Activated T-cell treated with anti-CD3 and anti-CD28 coated beads for 4 hours (primary cell): ENCODE results near the gene RHOF.

ENCODE experiments used
- DNase-seq: peaks from one replicate; pipeline ENCODE4 v3.0.0-alpha.2; 2020

RHOF gene

DNA sequence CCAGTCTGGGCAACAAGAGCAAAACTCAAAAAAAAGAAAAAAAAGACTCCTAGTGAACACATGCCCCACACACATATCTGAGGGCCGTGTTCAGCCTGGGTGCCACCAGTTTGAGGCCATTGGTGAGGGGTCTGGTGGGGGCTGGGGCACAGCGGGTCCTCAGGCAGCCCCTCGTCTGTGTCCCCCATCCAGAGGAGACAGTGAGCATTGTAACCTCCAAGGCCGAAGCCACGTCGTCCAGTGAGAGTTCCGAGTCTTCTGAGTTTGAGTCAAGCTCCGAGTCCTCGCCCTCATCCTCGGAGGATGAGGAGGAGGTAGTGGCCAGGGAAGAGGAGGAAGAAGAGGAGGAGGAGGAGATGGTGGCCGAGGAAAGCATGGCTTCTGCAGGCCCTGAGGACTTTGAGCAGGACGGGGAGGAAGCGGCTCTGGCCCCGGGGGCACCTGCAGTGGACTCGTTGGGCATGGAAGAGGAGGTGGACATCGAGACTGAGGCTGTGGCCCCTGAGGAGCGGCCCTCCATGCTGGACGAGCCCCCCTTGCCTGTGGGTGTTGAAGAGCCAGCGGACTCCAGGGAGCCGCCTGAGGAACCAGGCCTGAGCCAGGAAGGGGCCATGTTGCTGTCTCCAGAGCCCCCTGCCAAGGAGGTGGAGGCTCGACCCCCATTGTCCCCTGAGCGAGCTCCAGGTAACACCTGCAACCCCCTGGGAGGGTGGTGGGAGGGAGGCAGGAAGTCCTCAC is 25.9 kb upstream of the RHOF start:
- DNase-seq = no peak

DNA sequence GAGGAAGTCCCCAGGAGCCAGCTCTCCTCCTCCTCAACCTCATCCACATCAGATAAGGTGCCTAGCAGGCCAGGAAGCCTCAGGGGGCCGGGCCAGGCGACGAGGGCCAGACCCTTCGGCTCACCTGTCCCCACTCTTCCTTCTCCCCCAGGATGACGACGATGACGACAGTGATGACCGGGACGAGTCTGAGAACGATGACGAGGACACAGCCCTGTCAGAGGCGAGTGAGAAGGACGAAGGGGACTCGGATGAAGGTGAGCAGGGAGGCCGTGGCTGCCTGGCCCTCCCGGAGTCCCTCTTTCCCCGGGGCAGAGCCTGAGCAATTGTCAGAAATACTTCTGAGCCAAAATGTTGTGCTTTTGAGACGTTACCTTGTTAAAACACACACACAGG is 24.2 kb upstream of the RHOF start:
- no peak for DNase-seq

DNA sequence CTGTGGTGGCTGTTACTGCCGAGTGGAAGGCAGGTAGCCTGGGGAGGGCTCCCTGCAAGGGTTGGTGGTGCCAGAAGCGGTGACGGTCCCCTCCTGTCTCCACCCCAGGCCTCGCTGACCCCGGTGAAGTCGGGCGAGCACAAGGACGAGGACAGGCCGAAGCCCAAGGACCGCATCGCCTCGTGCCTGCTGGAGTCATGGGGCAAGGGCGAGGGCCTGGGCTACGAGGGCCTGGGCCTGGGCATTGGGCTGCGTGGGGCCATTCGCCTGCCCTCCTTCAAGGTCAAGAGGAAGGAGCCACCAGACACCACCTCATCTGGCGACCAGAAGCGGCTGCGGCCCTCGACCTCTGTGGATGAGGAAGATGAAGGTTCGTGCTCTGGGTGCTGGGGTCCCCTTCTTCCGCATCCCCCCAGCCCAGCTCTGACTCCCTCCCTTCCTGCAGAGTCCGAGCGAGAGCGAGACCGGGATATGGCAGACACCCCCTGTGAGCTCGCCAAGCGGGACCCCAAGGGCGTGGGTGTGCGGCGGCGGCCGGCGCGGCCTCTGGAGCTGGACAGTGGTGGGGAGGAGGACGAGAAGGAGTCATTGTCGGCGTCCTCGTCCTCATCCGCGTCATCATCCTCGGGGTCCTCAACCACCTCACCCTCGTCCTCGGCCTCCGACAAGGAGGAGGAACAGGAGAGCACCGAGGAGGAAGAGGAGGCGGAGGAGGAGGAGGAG is 23.6 kb upstream of the RHOF start:
- no peak for DNase-seq

DNA sequence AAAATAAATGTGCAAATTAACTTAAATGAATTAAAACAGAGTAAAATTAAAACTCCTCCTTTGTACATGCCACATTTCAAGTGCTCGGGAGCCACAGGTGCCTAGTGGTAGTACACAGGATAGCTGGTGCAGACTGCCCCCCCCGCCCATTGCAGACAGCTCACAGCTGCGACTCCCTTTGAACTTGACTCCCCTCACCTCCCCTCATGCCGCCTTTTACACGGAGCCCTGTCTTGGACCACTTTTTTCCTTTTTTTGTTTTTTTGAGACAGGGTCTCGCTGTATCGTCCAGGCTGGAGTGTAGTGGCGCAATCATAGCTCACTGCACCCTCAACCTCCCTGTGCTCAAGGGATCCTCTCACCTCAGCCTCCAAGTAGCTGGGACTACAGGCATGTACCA is 21.8 kb upstream of the RHOF start:
- no peak for DNase-seq

DNA sequence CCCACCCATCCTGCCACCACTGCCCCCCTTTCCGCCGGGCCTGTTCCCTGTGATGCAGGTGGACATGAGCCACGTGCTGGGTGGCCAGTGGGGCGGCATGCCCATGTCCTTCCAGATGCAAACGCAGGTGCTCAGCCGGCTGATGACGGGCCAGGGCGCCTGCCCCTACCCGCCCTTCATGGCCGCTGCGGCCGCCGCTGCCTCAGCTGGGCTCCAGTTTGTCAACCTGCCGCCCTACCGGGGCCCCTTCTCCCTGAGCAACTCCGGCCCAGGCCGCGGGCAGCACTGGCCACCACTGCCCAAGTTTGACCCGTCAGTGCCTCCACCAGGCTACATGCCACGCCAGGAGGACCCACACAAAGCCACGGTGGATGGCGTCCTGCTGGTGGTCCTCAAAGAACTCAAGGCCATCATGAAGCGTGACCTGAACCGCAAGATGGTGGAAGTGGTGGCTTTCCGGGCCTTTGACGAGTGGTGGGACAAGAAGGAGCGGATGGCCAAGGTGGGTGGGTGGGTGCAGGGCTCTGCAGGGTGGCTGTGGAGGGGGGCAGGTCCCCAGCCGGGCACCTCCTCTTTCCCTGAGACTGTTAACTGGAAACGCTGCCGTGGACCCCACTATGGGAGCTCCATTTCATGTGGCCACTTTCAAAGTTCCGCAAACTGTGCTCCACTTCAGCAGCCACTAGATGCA is 21.1 kb upstream of the RHOF start:
- no peak for DNase-seq

DNA sequence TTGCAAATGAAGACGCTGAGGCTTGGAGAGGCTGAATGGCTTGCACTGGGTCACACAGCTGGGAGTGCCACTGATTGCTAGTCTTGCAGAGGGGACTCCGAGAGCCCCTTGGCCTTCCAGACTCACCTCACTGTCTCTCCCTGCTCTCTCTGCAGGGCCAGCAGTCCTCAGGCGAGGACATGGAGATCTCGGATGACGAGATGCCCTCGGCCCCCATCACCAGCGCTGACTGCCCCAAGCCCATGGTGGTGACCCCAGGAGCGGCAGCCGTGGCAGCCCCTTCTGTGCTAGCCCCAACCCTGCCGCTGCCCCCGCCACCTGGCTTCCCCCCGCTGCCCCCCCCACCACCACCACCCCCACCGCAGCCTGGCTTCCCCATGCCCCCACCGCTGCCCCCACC is 20.5 kb upstream of the RHOF start:
- no peak for DNase-seq

DNA sequence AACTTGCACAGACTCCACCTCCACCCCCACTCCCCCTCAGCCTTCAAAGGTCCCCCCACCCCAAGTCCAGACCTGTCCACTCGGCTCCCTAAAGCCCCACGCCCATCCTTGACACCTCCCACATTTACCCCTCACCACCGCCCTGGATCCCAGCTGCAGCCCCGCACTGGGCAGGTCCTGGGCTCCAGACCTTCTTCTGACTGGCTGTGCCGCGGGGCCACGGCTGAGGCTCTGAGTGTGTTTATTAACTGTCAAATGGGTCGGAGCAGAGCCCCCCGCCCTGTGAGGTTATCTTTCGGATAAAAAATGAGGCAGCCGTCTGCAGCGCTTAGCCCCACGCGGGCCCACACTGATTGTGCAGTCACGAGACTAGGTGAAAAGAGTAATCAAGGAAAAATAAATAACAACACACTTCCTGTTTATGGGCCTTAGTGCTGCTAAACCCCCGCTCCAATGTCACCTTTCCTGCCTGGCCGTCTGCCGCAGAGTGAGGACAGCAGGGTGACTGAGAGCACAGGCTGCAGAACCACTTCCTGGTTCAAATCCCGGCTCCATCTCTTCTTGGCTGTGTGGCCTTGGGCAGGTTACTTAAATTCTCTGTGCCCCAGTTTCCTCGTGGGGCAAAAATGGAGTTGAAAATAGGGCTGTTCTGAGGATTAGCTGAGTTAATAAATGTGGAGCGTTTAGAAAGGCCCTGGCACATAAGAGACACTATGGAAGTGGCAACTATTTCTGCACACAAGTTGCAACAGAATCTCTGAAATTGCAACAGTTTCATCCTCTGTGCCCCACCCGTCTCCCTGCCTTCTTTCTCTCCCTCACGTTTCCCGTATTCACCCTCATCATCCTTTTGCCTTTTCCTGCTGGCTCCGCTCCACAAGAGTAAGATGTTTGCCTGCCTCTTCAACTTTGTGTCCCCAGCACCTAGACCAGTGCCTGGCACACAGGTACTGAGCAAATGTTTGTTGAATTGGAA is 19.7 kb upstream of the RHOF start:
- DNase-seq = no peak

DNA sequence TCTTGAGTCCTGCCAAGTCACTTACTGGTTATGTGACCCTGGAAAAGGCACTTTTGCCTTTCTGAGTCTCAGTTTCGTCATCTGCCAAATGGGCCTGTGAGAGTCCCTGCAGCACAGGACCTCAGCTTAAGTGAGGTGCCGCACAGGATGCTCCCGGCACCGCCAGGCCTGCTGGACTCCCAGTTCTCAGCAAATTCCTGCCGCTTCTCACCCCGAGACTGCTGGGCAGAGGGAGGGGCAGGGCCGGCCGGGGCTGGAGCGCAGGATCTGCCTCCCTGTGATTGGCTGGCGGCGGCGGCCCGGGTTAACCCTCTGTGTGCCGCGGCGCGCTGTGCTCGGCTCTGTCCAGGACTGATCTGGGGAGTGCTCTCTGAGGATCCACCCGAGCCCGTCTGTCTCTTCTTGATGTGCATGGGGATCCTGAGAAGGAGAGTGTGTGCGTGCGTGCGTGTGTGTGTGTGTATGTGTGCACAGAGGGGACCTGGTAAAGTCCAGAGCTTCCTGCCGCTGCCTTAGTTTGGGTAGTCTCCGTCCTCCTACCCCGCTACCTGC is 18.9 kb upstream of the RHOF start:
- no peak for DNase-seq

DNA sequence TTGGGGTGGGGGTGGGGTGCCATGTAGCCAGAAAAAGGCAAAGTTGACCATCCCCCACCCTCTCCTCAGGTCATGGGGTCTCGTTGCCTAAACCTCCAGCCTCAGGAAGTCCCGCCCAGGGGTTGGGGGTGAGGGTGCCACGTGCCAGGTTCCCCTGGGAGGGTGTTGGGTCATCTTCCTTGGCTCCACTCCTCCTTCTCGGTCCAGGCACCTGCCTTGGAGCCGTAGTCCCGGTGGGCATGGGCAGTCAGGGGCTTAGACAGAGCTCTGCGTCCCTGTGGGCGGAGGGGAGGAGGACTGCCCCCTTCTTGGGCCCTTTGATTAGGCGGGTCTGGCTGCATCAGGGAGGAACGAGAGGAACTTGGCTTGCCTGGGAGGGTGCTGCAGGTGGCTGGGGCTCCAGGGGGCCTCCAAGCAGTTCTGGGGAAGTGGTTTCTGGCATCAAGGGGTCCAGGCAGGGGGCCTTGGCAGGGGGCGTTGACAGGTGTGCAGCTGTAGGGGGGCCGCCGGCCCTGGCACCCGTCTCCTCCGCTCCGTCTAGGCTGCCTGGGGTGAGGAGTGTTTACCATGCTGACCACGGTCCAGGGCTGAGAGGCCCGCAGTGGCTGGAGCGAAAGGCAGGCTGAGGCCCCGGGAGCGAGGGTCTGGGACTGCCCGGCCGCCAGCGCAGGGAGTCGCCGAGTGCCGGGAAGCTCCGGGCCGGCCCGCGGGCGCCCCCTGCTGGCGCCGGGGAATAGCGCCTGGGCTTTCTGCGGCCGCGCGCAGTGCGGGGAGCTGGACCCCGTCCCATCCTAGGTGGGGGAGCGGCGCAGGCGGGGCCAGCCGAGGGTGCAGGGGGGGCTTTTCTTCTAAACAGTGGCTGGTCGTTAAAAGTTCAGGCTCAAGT is 18.2 kb upstream of the RHOF start:
- peak; percentile 60 for DNase-seq

DNA sequence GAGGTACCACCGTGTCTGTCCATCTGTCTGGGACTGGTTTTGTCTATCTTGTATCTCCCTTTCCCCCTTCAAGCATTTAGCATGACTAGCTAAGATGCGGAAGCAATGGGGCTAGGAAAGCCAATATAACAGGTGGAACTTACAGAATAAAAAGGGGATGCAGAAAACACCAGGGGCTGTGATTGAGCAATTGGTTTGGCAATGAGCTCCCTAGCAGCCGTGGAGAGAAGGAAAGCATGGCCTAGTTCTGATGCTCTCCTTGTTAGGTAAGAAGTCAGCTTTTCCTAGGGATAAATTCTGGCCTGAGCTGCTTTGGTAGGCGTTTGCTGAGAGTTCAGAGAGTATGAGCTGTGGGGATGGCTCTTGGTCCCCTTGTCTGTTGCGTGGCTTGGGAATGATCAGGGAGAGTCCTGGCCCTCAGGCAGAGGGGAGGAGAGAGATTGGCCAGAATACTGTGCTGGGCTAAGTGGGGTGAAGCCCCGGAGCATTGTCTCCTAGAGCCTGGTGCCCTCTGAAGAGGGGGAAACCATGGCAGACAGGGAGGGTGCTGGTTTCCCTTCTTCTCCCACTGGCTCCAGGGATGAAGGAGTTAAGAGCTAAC is 17.4 kb upstream of the RHOF start:
- DNase-seq = no peak

DNA sequence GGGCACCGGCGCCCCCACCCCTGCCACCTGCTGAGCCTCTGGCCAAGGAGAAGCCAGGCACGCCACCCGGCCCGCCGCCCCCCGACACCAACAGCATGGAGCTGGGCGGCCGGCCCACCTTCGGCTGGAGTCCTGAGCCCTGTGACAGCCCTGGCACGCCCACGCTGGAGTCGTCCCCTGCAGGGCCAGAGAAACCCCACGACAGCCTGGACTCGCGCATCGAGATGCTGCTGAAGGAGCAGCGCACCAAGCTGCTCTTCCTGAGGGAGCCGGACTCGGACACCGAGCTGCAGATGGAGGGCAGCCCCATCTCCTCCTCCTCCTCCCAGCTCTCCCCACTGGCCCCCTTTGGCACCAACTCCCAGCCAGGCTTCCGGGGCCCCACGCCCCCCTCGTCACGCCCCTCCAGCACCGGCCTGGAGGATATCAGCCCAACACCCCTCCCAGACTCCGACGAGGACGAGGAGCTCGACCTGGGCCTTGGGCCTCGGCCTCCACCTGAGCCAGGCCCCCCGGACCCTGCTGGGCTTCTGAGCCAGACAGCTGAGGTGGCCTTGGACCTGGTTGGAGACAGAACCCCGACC is 16.8 kb upstream of the RHOF start:
- no peak for DNase-seq

DNA sequence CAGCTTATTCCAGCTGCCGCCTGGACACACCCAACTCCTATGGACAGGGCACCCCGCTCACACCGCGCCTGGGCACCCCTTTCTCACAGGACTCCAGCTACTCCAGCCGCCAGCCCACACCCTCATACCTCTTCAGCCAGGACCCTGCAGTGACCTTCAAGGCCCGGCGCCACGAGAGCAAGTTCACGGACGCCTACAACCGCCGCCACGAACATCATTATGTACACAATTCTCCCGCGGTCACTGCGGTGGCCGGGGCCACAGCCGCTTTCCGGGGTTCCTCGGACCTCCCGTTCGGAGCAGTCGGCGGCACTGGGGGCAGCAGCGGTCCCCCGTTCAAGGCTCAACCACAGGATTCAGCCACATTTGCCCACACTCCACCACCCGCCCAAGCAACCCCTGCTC is 16.2 kb upstream of the RHOF start:
- DNase-seq = no peak

DNA sequence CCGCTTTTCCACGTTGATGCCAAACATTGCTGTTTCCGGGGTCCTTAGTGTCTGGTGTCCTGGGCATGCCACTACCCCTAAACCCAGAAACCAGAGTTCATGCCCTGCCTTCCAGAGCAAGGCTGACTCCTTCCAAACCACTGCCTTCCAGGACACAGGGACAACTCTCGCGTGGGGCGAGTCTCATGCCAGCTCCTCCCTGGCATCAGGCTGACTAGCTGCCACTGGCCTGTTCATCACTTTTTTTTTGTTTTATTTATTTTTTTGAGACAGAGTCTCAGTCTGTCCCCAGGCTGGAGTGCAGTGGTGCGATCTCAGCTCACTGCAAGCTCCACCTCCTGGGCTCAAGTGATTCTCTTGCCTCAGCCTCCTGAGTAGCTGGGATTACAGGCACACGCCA is 15.1 kb upstream of the RHOF start:
- no peak for DNase-seq

DNA sequence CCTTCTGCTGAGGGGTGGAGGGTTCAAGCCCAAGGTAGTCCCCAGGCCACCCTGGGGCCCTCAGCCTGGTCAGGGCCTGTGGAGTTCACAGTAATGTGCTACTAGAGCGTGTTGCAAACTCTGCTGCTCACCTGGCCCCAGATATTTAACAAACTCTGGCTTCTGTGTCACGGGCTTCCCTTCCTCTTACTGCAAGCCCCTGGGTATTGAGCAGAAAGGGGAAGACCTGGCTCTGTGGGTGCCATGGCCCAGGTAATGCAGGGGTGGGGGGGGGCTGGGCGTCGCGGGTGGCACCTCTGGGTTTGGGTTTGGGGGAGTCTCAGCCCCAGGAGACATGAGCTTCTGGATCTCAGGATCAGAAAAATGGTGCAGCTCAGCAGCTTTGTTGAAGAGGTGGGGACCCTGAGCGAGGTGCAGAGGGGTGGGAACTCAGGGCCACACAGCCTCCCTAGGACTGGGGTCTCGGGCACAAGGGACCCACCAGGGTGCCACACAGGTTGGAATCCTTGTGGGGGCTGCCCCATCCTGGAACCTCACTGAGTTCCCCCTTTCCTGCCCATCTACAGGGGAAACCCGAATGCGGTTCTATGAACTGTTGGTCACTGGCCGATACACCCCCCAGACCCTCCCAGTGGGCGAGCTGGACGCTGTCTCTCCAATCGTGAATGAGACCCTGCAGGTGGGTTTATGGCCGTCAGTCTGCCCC is 14.3 kb upstream of the RHOF start:
- no peak for DNase-seq

DNA sequence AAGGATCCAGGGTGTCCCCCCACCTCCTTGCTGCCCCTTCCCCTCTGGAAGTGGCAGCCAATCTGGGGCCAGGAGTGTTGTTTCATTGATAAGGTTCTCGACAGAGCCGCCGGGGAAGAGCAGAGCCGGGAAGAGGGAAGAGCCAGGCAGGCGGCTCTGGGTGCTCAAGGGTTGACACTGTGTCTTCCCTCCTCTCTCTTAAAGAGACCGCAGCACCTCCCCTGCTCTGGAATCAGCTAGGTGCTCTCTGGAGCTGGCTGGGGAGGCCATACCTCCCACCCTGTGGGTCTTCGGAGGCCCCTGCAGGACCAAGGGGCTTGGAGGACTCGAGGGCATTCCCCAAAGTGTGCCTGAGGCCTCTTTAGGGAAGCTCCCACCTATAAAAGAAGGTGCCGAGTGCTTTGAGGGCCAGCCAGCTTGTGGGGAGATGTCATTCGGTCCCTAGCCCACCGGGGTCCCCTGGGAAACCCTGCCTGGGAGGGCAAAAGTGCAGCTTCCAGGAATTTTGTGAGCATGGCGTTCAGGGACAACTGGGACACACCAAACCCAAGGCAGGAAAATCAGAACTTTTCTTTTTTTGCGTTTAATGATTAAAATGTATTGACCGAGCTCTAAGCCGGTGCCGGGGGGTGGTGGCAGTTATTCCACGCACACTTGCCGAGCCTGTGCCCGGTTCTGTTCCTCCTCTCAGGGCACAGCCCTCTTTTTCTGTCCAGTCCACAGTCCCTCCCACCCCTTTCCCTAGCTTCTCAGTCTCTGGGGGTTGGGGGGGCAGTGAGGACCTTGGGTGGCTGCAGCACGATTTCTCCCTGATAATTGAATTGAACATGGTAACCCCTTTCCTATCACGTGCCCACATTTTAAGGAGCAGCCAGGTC is 13.3 kb upstream of the RHOF start:
- no peak for DNase-seq

DNA sequence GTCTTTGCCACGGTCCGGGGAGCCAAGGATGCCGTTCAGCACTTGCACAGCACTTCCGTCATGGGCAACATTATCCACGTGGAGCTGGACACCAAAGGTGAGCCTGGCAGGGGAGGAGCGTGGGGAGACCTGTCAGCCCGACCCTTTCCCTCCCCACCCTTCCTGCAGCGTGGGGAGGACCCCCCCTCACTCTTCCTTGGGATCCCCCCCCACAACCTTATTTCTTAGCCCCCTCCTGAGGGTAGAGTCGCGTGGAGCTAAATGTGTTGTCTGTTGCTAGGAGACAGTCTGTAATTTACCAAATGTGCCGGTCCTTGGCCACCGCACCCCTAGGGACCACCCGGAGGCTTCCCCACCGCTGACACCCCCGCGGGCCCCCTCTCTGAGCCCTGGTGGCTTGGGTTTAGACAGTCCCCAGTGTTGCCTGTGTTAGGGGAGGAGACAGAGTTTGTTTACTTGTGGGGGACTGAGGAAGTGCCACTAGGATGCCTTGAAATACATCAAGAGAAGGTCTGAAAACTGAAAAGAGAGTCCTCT is 12.6 kb upstream of the RHOF start:
- DNase-seq = no peak

DNA sequence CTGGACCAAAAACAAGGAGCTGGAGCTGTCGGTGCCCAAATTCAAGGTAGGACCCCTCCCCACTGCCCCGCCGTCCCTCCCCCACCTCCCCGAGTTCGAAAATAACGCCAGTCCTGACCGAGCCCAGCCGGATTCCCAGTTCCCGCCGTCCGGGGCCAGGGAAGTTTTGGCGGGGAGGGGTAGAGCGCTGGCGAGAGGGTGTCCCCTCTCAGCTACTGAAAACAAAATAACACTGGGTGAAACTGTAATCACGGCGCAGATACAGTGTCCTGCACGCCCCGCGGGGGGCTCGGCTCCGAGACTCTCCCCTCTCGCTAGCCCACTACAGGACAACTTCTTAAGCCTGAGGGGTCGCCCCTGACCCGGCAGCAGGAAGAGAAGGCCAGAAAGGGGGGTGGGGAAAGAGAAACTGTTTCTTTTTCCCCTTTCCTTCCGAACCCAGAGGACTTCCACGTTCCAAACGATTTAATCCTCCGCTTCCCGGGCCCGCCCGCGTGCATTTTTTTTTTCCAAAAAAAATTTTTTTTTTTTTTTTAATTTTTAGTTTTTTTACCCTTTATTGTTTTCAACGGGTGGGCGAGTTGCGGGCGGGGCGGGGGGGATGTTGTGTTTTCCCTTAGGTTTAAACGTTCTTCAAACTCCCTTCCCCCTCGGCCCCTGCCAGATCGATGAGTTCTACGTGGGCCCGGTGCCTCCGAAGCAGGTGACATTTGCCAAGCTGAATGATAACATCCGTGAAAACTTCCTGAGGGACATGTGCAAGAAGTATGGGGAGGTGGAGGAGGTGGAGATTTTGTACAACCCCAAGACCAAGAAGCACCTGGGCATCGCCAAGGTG is 11.9 kb upstream of the RHOF start:
- no peak for DNase-seq
